CD14-positive monocyte (primary cell): ENCODE measurements around the gene PSMG4. TPM values are rescaled to one million over a fixed set of nuclear protein-coding genes. Genes with fewer than 3 reads are reported as not detected.
"Not testable (repeated sequence)": the region's sequence is repeated elsewhere in the genome, so short reads cannot be mapped to it uniquely, and the experiment has no call there.

Source experiments
- DNase-seq, 3 donors: peaks; one replicate each; pipeline ENCODE4 v3.0.0-alpha.2; 2011 to 2022
- H2AFZ ChIP-seq: 2 replicates; pipeline ENCODE4 v1.6.0; 2012; ENCODE audit warnings: mild to moderate bottlenecking, low read depth, low read length, inconsistent platforms; ENCODE audit not compliant: insufficient read depth, poor library complexity, severe bottlenecking
- H3K27ac ChIP-seq, 2 donors: 1 replicate in 1 of 2; 2 replicates in 1 of 2; pipeline ENCODE4 v1.5.1; 2012 to 2013; ENCODE audit warnings: low read length in 2 of 2, control low read depth in 1 of 2, inconsistent platforms in 1 of 2, low read depth in 1 of 2, mild to moderate bottlenecking in 1 of 2
- H3K27me3 ChIP-seq, 2 donors: one replicate each; pipeline versions ENCODE4 v1.6.0 to v1.6.1; 2011 to 2013; ENCODE audit warnings: low read length in 2 of 2; ENCODE audit not compliant: control insufficient read depth in 2 of 2, insufficient read depth in 2 of 2
- H3K36me3 ChIP-seq, 2 donors: replicated peaks in 1 of 2; 1 replicate in 1 of 2; 2 replicates in 1 of 2; pipeline versions ENCODE4 v1.5.1 to v1.6.1; 2012 to 2013; ENCODE audit warnings: low read length in 2 of 2, control low read depth in 1 of 2, inconsistent platforms in 1 of 2, mild to moderate bottlenecking in 1 of 2; ENCODE audit not compliant: insufficient read depth in 2 of 2, control insufficient read depth in 1 of 2
- H3K4me1 ChIP-seq, 2 donors: 1 replicate in 1 of 2; 2 replicates in 1 of 2; pipeline versions ENCODE4 v1.5.1 to v1.6.1; 2012 to 2013; ENCODE audit warnings: low read length in 2 of 2, control low read depth in 1 of 2, inconsistent platforms in 1 of 2, mild to moderate bottlenecking in 1 of 2, moderate library complexity in 1 of 2; ENCODE audit not compliant: insufficient read depth in 2 of 2, control insufficient read depth in 1 of 2
- H3K4me2 ChIP-seq: replicated peaks from 2 replicates; pipeline ENCODE3; 2012; ENCODE audit warnings: low read length, moderate library complexity, mild to moderate bottlenecking; ENCODE audit not compliant: poor library complexity, severe bottlenecking; ENCODE audit errors: extremely low read depth
- H3K4me3 ChIP-seq, 3 experiments: fragments of 200-600 bp in 1 of 3; sonication (generic) in 1 of 3; replicated peaks in 1 of 3; 1 replicate in 2 of 3; 2 replicates in 1 of 3; pipeline ENCODE4 v1.5.1; 2011 to 2013; ENCODE audit warnings: low read length in 3 of 3, mild to moderate bottlenecking in 3 of 3, control low read depth in 2 of 3, low read depth in 2 of 3, inconsistent platforms in 1 of 3, moderate library complexity in 1 of 3
- H3K79me2 ChIP-seq: 2 replicates; pipeline ENCODE4 v1.6.0; 2012; ENCODE audit warnings: mild to moderate bottlenecking, control low read depth, inconsistent platforms, low read length, moderate library complexity; ENCODE audit not compliant: insufficient read depth
- H3K9ac ChIP-seq: 2 replicates; pipeline ENCODE4 v1.6.0; 2017; ENCODE audit warnings: low read length, mild to moderate bottlenecking; ENCODE audit not compliant: insufficient read depth, poor library complexity, severe bottlenecking
- H3K9me3 ChIP-seq, 2 donors: replicated peaks in 1 of 2; 1 replicate in 1 of 2; 2 replicates in 1 of 2; pipeline versions ENCODE4 v1.5.1 to v1.6.1; 2012 to 2013; ENCODE audit warnings: low read length in 2 of 2, control low read depth in 1 of 2; ENCODE audit not compliant: control insufficient read depth in 1 of 2, insufficient read depth in 1 of 2
- H4K20me1 ChIP-seq: 2 replicates; pipeline ENCODE4 v1.6.0; 2012; ENCODE audit warnings: mild to moderate bottlenecking, low read length, control low read depth, moderate library complexity; ENCODE audit not compliant: insufficient read depth
- H3K27ac Mint-ChIP-seq, 7 donors: one replicate each; pipeline ENCODE4 v1.8.0; 2020; ENCODE audit warnings: mild to moderate bottlenecking in 7 of 7, mixed read lengths in 7 of 7, moderate library complexity in 6 of 7, inconsistent platforms in 2 of 7
- H3K27me3 Mint-ChIP-seq, 3 donors: one replicate each; pipeline ENCODE4 v1.8.0; 2021 to 2022; ENCODE audit warnings: low read depth in 3 of 3, mild to moderate bottlenecking in 3 of 3, mixed read lengths in 3 of 3, moderate library complexity in 3 of 3, inconsistent platforms in 1 of 3
- H3K36me3 Mint-ChIP-seq, 2 donors: one replicate each; pipeline ENCODE4 v1.8.0; 2020; ENCODE audit warnings: mixed read lengths in 2 of 2, inconsistent platforms in 1 of 2, mild to moderate bottlenecking in 1 of 2
- H3K4me1 Mint-ChIP-seq: one replicate; pipeline ENCODE4 v1.8.0; 2020; ENCODE audit warnings: mild to moderate bottlenecking, mixed read lengths
- H3K4me3 Mint-ChIP-seq, 2 donors: one replicate each; pipeline ENCODE4 v1.8.0; 2020; ENCODE audit warnings: mild to moderate bottlenecking in 2 of 2, mixed read lengths in 2 of 2, moderate library complexity in 1 of 2
- H3K9me3 Mint-ChIP-seq, 7 donors: one replicate each; pipeline ENCODE4 v1.8.0; 2020 to 2022; ENCODE audit warnings: mixed read lengths in 7 of 7, mild to moderate bottlenecking in 6 of 7, moderate library complexity in 6 of 7, inconsistent platforms in 2 of 7
- CTCF ChIP-seq: fragments of 200-600 bp; IDR thresholded peaks from one replicate; pipeline ENCODE4 v1.8.0; 2022; ENCODE audit warnings: antibody characterized with exemption, mild to moderate bottlenecking
- WGBS: methylation state at CpG from one replicate; pipeline ENCODE4 v1.1.5; 2013; ENCODE audit warnings: missing lambda C conversion rate; ENCODE audit not compliant: insufficient coverage; 5-methylcytosine and 5-hydroxymethylcytosine counted together
- intact Hi-C, 2 donors: fragments of 100-400 bp; cut with micrococcal nuclease; formaldehyde crosslinking; loops; one replicate each; pipeline versions ENCODE4 v1.15.0 to v1.15.1; 2023
- polyA plus RNA-seq, 3 donors: library from polyadenylated mRNA; depleted of rRNA in 1 of 3; unstranded in 2 of 3; stranded (reverse) in 1 of 3; fragments of 300-500 nt in 2 of 3; fragments of >200 nt in 1 of 3; fragmentation: Illumina TruSeq in 2 of 3; gene quantifications; 1 replicate in 2 of 3; 2 replicates in 1 of 3; pipeline ENCODE4 v1.2.3, GENCODE V29; 2012 to 2021

Gene PSMG4
- polyA plus RNA-seq, 3 donors = 23.6 to 31.1 (median 27.9) TPM

DNA sequence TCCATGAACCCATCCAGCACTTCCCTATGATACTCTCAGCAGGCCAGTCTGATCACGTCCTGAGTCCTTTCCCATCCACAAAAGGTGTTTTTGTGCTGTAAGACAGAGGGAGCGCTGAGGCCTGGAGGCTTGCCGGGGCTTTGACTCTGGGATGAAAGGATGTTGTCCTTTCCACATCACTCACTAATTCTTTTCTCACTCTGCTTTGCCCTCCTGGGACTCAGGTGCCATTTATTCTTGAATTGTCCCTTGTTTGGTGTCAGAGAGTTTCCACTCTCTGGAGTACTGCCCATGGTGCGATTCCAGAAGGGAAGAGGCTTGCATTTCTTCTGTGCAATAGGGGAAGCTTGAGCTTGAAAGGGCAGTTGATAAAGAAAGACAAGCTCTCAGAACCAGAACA lies 16.0 kb upstream of the PSMG4 start:
- Mint-ChIP-seq H3K9me3 (peaks cover 0 to 4% (median 0%) of the 10 kb centered on the region in 7 donors), H3K36me3 (no peaks in the 10 kb centered on the region), H3K27me3 (peaks cover 27 to 47% (median 39%) of the 10 kb centered on the region in 3 donors), H3K27ac (no peak overlapping the region), H3K4me3 (no peak overlapping the region), H3K4me1 (no peaks in the 10 kb centered on the region)
- H3K27me3 ChIP-seq = peaks cover 0 to 18% of the 10 kb centered on the region in 2 donors
- intact Hi-C loops = no loop called here
- H3K79me2 ChIP-seq = no peaks in the 10 kb centered on the region
- no peak overlapping the region for H3K4me2 ChIP-seq
- TF ChIP-seq CTCF = no peak
- 100% methylated on average over 1 of the region's 4 CpGs for WGBS
- H3K4me3 ChIP-seq = no peak overlapping the region
- H4K20me1 ChIP-seq = no peaks in the 10 kb centered on the region
- no peak overlapping the region for H2AFZ ChIP-seq
- no peak overlapping the region for H3K9ac ChIP-seq
- no peaks in the 10 kb centered on the region for H3K9me3 ChIP-seq
- no peaks in the 10 kb centered on the region for H3K4me1 ChIP-seq
- H3K36me3 ChIP-seq = no peaks in the 10 kb centered on the region
- DNase-seq = no peak
- H3K27ac ChIP-seq = no peak overlapping the region

DNA sequence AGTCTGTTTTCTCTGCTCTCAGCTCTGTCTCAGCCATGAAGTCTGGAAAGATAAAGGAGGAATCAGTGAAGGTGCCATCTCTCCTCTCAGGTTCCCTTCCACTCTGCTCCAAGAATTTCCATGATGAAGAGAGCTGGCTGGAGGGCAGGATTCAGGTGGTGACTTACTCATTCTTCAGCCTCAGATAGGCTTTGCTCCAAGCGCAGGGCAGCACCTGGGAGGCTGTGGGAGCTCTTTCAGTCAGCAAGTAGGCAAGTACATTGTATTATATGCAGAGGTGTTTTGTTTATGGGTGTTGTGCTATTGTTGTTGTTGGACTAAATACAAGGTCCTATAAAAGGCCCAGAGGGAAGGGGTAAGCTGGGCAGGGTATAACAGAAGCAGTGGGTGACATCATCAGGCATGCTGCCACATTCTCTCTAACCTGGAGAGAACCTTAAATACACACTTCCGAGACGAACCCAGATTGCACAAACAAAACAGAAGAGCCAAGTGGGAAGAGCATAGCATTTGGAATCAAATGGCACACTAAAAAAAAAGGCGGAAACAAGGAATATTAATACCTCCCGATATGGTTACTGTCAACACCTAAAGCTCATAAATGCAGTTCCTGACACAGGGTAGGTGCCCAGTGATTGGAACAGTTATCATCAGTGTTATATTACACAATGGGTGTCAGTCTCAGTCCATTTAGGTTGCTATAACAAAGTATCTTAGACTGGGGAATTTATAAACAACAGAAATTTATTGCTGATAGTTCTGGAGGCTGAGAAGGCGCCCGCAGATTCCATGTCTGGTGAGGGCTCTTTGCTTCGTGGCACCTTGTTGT lies 14.5 kb upstream of the PSMG4 start:
- Histone ChIP-seq H4K20me1 (no peaks in the 10 kb centered on the region), H3K4me2 (no peak overlapping the region), H3K36me3 (no peaks in the 10 kb centered on the region), H3K9me3 (no peaks in the 10 kb centered on the region), H2AFZ (no peak overlapping the region), H3K4me3 (no peak overlapping the region), H3K27me3 (peaks cover 0 to 17% of the 10 kb centered on the region in 2 donors), H3K79me2 (no peaks in the 10 kb centered on the region), H3K4me1 (no peaks in the 10 kb centered on the region), H3K9ac (no peak overlapping the region), H3K27ac (no peak overlapping the region)
- Mint-ChIP-seq H3K27me3 (peaks cover 31 to 49% (median 42%) of the 10 kb centered on the region in 3 donors), H3K9me3 (peaks cover 0 to 4% (median 0%) of the 10 kb centered on the region in 7 donors), H3K4me1 (no peaks in the 10 kb centered on the region), H3K36me3 (no peaks in the 10 kb centered on the region), H3K27ac (no peak overlapping the region), H3K4me3 (no peak overlapping the region)
- intact Hi-C loops = no loop called here
- 100% methylated on average over 3 of the region's 8 CpGs for WGBS
- no peak for TF ChIP-seq CTCF
- DNase-seq = no peak

DNA sequence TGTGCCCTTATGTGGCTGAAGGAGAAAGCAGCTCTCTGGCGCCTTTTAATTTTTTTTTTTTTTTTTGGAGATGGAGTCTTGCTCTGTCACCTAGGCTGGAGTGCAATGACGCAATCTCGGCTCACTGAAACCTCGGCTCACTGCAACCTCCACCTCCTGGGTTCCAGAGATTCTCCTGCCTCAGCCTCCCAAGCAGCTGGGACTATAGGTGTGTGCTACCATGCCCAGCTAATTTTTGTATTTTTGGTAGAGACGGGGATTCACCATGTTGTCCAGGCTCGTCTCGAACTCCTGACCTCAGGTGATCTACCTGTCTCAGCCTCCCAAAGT lies 13.9 kb upstream of the PSMG4 start:
- no CpG with 5 or more reads among the region's 7 CpGs for WGBS
- DNase-seq, H3K4me3 ChIP-seq, H3K36me3 ChIP-seq, H2AFZ ChIP-seq, H3K36me3 Mint-ChIP-seq, H4K20me1 ChIP-seq, H3K9me3 Mint-ChIP-seq, intact Hi-C loops, H3K79me2 ChIP-seq, H3K4me1 ChIP-seq, H3K4me3 Mint-ChIP-seq, H3K27ac Mint-ChIP-seq, H3K4me1 Mint-ChIP-seq, H3K9ac ChIP-seq, H3K9me3 ChIP-seq, H3K27ac ChIP-seq, H3K4me2 ChIP-seq: not testable (repeated sequence)
- peaks cover 0 to 22% of the 10 kb centered on the region in 2 donors for H3K27me3 ChIP-seq
- H3K27me3 Mint-ChIP-seq = peaks cover 34 to 54% (median 47%) of the 10 kb centered on the region in 3 donors
